CD4-positive, alpha-beta T cell (primary cell): ENCODE measurements around the gene COL19A1. TPM values are rescaled to one million over a fixed set of nuclear protein-coding genes. Genes with fewer than 3 reads are reported as not detected.
"Not testable (repeated sequence)": the region's sequence is repeated elsewhere in the genome, so short reads cannot be mapped to it uniquely, and the experiment has no call there.

ENCODE experiments used
- ATAC-seq: fragments of 200-7000 bp; cut with Tn5 transposase; one replicate; pipeline ENCODE4 v1.10.0; 2022; ENCODE audit warnings: mild to moderate bottlenecking; ENCODE audit not compliant: poor library complexity
- CTCF ChIA-PET: fragments of 350-600 bp; sonication (Branson Sonifier 250); formaldehyde crosslinking; loops from one replicate; lab custom pipeline; 2021; ENCODE audit warnings: antibody characterized with exemption, inconsistent platforms; lab: Charles Lee
- POLR2A ChIA-PET: fragments of 350-600 bp; sonication (Branson Sonifier 250); formaldehyde crosslinking; loops from one replicate; lab custom pipeline; 2021; ENCODE audit warnings: antibody characterized with exemption, inconsistent platforms; lab: Charles Lee
- DNase-seq, 14 experiments: peaks; one replicate each; pipeline ENCODE4 v3.0.0-alpha.2; 2013 to 2020; ENCODE audit warnings: mixed read lengths in 2 of 14
- H3K27ac ChIP-seq, 2 donors: one replicate each; pipeline versions ENCODE4 v1.5.1 to v1.7.0; 2013; ENCODE audit warnings: low read length in 2 of 2, low read depth in 1 of 2, mild to moderate bottlenecking in 1 of 2
- H3K27me3 ChIP-seq, 2 experiments: 1 replicate in 1 of 2; 2 replicates in 1 of 2; pipeline versions ENCODE4 v1.6.1 to v1.7.0; 2013; ENCODE audit warnings: low read length in 2 of 2, control low read depth in 1 of 2, mild to moderate bottlenecking in 1 of 2, moderate library complexity in 1 of 2; ENCODE audit not compliant: insufficient read depth in 2 of 2, control insufficient read depth in 1 of 2
- H3K36me3 ChIP-seq: one replicate; pipeline ENCODE4 v1.6.1; 2013; ENCODE audit warnings: low read length, control low read depth; ENCODE audit not compliant: insufficient read depth
- H3K4me1 ChIP-seq: one replicate; pipeline ENCODE4 v1.6.1; 2013; ENCODE audit warnings: low read length, control low read depth; ENCODE audit not compliant: insufficient read depth
- H3K4me3 ChIP-seq: one replicate; pipeline ENCODE4 v1.5.1; 2013; ENCODE audit warnings: mild to moderate bottlenecking, low read length, moderate library complexity
- H3K9me3 ChIP-seq, 2 experiments: 1 replicate in 1 of 2; 2 replicates in 1 of 2; pipeline versions ENCODE4 v1.6.1 to v1.7.0; 2013; ENCODE audit warnings: low read length in 2 of 2, mild to moderate bottlenecking in 2 of 2, control low read depth in 1 of 2, moderate library complexity in 1 of 2; ENCODE audit not compliant: control insufficient read depth in 1 of 2, insufficient read depth in 1 of 2
- H3K27ac Mint-ChIP-seq: one replicate; pipeline ENCODE4 v1.8.0; 2020; ENCODE audit warnings: mixed read lengths
- H3K27me3 Mint-ChIP-seq: one replicate; pipeline ENCODE4 v1.8.0; 2021; ENCODE audit warnings: mixed read lengths
- H3K36me3 Mint-ChIP-seq: one replicate; pipeline ENCODE4 v1.8.0; 2021; ENCODE audit warnings: low read depth, mixed read lengths
- H3K4me1 Mint-ChIP-seq: one replicate; pipeline ENCODE4 v1.8.0; 2021; ENCODE audit warnings: low read depth, mixed read lengths
- H3K4me3 Mint-ChIP-seq: one replicate; pipeline ENCODE4 v1.8.0; 2020; ENCODE audit warnings: mild to moderate bottlenecking, mixed read lengths
- H3K9me3 Mint-ChIP-seq: one replicate; pipeline ENCODE4 v1.8.0; 2020; ENCODE audit warnings: mixed read lengths
- intact Hi-C, 2 experiments: fragments of 100-400 bp; cut with DNase I in 1 of 2; cut with micrococcal nuclease in 1 of 2; formaldehyde crosslinking; loops; one replicate each; pipeline versions ENCODE4 v1.15.1 to v1.9.0; 2023 to 2025; cut with DNase I, micrococcal nuclease
- total RNA-seq, 174 experiments: library from RNA in 2 of 174; stranded (reverse) in 2 of 174; gene quantifications; one replicate each; pipeline ENCODE4 v1.2.3 and lab custom pipeline; 2021 to 2026
- TF ChIP-seq, protein P1 (sequence below): fragments of 200-600 bp; IDR thresholded peaks from one replicate; pipeline ENCODE4 v1.8.0; 2022; ENCODE audit warnings: antibody characterized with exemption, mild to moderate bottlenecking

The COL19A1 gene
- total RNA-seq, 2 experiments from 2014 or later: not detected

- Histone ChIP-seq H3K4me1 (no peaks in the 10 kb centered on the region), H3K36me3 (no peaks in the 10 kb centered on the region), H3K4me3 (no peak overlapping the region), H3K27me3 (peaks cover 2% of the 10 kb centered on the region in 2 experiments), H3K27ac (no peak overlapping the region), H3K9me3 (peaks cover 7 to 10% of the 10 kb centered on the region in 2 experiments)
- DNase-seq (no peak), ATAC-seq (no peak)
- H3K36me3 Mint-ChIP-seq: no peaks in the 10 kb centered on the region
- CTCF ChIA-PET: no interaction called here
- no peak overlapping the region for H3K27ac Mint-ChIP-seq
- intact Hi-C loops: no loop called here
- no peak overlapping the region for H3K4me3 Mint-ChIP-seq
- POLR2A ChIA-PET: no interaction called here
- H3K27me3 Mint-ChIP-seq: no peaks in the 10 kb centered on the region
- TF ChIP-seq, protein P1, sequence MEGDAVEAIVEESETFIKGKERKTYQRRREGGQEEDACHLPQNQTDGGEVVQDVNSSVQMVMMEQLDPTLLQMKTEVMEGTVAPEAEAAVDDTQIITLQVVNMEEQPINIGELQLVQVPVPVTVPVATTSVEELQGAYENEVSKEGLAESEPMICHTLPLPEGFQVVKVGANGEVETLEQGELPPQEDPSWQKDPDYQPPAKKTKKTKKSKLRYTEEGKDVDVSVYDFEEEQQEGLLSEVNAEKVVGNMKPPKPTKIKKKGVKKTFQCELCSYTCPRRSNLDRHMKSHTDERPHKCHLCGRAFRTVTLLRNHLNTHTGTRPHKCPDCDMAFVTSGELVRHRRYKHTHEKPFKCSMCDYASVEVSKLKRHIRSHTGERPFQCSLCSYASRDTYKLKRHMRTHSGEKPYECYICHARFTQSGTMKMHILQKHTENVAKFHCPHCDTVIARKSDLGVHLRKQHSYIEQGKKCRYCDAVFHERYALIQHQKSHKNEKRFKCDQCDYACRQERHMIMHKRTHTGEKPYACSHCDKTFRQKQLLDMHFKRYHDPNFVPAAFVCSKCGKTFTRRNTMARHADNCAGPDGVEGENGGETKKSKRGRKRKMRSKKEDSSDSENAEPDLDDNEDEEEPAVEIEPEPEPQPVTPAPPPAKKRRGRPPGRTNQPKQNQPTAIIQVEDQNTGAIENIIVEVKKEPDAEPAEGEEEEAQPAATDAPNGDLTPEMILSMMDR: no peak
- peaks cover 3% of the 10 kb centered on the region for H3K9me3 Mint-ChIP-seq
- no peaks in the 10 kb centered on the region for H3K4me1 Mint-ChIP-seq
These were observed 141.8 kb downstream of the COL19A1 start for GRCh38 chr6:70008189-70008588.

DNA sequence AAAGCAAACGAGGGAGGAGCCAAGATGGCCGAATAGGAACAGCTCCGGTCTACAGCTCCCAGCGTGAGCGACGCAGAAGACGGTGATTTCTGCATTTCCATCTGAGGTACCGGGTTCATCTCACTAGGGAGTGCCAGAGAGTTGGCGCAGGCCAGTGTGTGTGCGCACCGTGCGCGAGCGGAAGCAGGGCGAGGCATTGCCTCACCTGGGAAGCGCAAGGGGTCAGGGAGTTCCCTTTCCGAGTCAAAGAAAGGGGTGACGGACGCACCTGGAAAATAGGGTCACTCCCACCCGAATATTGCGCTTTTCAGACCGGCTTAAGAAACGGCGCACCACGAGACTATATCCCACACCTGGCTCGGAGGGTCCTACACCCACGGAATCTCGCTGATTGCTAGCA is 144.0 kb downstream of the COL19A1 start:
- H3K9me3 ChIP-seq, H3K4me1 ChIP-seq, intact Hi-C loops, H3K4me3 Mint-ChIP-seq, H3K9me3 Mint-ChIP-seq, H3K4me1 Mint-ChIP-seq, H3K36me3 ChIP-seq, DNase-seq, POLR2A ChIA-PET, ATAC-seq, H3K36me3 Mint-ChIP-seq, H3K27me3 Mint-ChIP-seq, H3K27me3 ChIP-seq, CTCF ChIA-PET, H3K27ac Mint-ChIP-seq, H3K4me3 ChIP-seq, H3K27ac ChIP-seq: not testable (repeated sequence)

DNA sequence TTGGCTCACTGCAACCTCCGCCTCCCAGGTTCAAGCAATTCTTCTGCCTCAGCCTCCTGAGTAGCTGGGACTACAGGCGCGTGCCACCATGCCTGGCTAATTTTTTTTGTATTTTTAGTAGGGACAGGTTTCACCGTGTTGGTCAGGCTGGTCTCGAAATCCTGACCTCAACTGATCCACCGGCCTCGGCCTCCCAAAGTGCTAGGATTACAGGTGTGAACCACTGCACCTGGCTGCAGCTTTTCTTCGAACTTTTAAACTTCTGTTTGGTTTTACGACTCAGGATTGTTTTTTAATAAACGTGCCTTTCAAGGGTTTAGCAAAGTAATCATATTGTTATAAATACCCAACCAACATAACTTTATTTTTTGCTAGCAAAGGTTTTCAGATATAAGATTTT is 156.8 kb downstream of the COL19A1 start:
- H3K27me3 Mint-ChIP-seq, H3K27ac Mint-ChIP-seq, H3K4me3 Mint-ChIP-seq, H3K4me1 ChIP-seq, H3K9me3 Mint-ChIP-seq, ATAC-seq, H3K27ac ChIP-seq, intact Hi-C loops, H3K36me3 Mint-ChIP-seq, CTCF ChIA-PET, H3K4me3 ChIP-seq, DNase-seq, H3K9me3 ChIP-seq, H3K36me3 ChIP-seq, POLR2A ChIA-PET, H3K27me3 ChIP-seq, H3K4me1 Mint-ChIP-seq: not testable (repeated sequence)

GRCh38 chr6:70028246-70028645 is 161.9 kb downstream of the COL19A1 start:
- H3K4me3 Mint-ChIP-seq: no peak overlapping the region
- H3K27me3 Mint-ChIP-seq: peaks cover 8% of the 10 kb centered on the region
- intact Hi-C loops: no loop called here
- Histone ChIP-seq H3K4me3 (no peak overlapping the region), H3K27ac (no peak overlapping the region), H3K27me3 (no peaks in the 10 kb centered on the region), H3K4me1 (no peaks in the 10 kb centered on the region), H3K36me3 (no peaks in the 10 kb centered on the region), H3K9me3 (no peaks in the 10 kb centered on the region)
- ATAC-seq (no peak), DNase-seq (no peak)
- ChIA-PET POLR2A (no interaction called here), CTCF (no interaction called here)
- no peak overlapping the region for H3K27ac Mint-ChIP-seq
- no peaks in the 10 kb centered on the region for H3K36me3 Mint-ChIP-seq
- TF ChIP-seq, protein P1: no peak
- no peaks in the 10 kb centered on the region for H3K4me1 Mint-ChIP-seq
- no peaks in the 10 kb centered on the region for H3K9me3 Mint-ChIP-seq
